ENCODE results near the gene ROPN1L. TPM values are rescaled to one million over a fixed set of nuclear protein-coding genes. Genes with fewer than 3 reads are reported as not detected.
A peak's percentile ranks its signal among the peaks of the same experiment; 100 is the strongest.

ROPN1L gene
- total and polyA plus RNA-seq, 2 of the 13 experiments (the other 11 are each of a cell fraction or from before 2014, with no cell fraction given): not detected

DNA sequence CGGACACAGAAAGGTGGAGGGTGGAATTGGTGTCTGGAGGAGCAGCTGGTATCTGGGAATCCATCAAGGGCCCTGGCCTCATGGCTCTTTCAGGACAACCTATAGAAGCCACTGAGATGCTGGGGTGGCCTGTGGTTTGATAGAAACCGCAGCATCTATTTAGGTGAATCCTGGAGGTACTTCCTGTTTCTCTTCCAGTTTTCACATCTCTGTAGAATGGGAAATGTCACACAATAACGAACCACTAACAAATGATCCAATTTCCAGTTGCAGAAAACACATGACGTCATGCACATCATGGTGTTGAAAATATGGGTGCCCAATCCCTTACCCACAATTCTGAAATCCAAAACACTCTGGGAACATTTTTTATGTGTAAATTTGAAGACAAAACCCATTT, 52.2 kb downstream of the ROPN1L start:
- no peak overlapping the region for H3K27ac ChIP-seq (ENCODE audit: extremely low read length, insufficient read depth, low read length)
- H3K4me3 ChIP-seq (replicated peaks in 1 of 3; ENCODE audit: insufficient read depth in 1 of 3, low read depth in 2 of 3, low read length in 3 of 3): no peak overlapping the region
- H3K9ac ChIP-seq (ENCODE audit: insufficient read depth, low read depth, low read length): no peak overlapping the region
- TF ChIP-seq, protein P1, sequence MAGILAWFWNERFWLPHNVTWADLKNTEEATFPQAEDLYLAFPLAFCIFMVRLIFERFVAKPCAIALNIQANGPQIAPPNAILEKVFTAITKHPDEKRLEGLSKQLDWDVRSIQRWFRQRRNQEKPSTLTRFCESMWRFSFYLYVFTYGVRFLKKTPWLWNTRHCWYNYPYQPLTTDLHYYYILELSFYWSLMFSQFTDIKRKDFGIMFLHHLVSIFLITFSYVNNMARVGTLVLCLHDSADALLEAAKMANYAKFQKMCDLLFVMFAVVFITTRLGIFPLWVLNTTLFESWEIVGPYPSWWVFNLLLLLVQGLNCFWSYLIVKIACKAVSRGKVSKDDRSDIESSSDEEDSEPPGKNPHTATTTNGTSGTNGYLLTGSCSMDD (CRISPR knock-in tag; IDR thresholded peaks at IDR 0.05): no peak
- peak; percentile 70 for TF ChIP-seq CREB1 (IDR thresholded peaks at IDR 0.05)
- no peak for TF ChIP-seq CREB1 (CRISPR knock-in tag; IDR thresholded peaks at IDR 0.05)
- TF ChIP-seq, protein P2, sequence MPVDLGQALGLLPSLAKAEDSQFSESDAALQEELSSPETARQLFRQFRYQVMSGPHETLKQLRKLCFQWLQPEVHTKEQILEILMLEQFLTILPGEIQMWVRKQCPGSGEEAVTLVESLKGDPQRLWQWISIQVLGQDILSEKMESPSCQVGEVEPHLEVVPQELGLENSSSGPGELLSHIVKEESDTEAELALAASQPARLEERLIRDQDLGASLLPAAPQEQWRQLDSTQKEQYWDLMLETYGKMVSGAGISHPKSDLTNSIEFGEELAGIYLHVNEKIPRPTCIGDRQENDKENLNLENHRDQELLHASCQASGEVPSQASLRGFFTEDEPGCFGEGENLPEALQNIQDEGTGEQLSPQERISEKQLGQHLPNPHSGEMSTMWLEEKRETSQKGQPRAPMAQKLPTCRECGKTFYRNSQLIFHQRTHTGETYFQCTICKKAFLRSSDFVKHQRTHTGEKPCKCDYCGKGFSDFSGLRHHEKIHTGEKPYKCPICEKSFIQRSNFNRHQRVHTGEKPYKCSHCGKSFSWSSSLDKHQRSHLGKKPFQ (CRISPR knock-in tag; IDR thresholded peaks at IDR 0.05; ENCODE audit: insufficient replicate concordance): no peak
- no peak for TF ChIP-seq SAP130 (CRISPR knock-in tag; IDR thresholded peaks at IDR 0.05; ENCODE audit: low read depth)
- TF ChIP-seq ARNTL (CRISPR knock-in tag; IDR thresholded peaks at IDR 0.05): no peak
- no peak for TF ChIP-seq PCBP1 (IDR thresholded peaks at IDR 0.05; ENCODE audit: borderline replicate concordance, low read depth, low read length)
- TF ChIP-seq, protein P3, sequence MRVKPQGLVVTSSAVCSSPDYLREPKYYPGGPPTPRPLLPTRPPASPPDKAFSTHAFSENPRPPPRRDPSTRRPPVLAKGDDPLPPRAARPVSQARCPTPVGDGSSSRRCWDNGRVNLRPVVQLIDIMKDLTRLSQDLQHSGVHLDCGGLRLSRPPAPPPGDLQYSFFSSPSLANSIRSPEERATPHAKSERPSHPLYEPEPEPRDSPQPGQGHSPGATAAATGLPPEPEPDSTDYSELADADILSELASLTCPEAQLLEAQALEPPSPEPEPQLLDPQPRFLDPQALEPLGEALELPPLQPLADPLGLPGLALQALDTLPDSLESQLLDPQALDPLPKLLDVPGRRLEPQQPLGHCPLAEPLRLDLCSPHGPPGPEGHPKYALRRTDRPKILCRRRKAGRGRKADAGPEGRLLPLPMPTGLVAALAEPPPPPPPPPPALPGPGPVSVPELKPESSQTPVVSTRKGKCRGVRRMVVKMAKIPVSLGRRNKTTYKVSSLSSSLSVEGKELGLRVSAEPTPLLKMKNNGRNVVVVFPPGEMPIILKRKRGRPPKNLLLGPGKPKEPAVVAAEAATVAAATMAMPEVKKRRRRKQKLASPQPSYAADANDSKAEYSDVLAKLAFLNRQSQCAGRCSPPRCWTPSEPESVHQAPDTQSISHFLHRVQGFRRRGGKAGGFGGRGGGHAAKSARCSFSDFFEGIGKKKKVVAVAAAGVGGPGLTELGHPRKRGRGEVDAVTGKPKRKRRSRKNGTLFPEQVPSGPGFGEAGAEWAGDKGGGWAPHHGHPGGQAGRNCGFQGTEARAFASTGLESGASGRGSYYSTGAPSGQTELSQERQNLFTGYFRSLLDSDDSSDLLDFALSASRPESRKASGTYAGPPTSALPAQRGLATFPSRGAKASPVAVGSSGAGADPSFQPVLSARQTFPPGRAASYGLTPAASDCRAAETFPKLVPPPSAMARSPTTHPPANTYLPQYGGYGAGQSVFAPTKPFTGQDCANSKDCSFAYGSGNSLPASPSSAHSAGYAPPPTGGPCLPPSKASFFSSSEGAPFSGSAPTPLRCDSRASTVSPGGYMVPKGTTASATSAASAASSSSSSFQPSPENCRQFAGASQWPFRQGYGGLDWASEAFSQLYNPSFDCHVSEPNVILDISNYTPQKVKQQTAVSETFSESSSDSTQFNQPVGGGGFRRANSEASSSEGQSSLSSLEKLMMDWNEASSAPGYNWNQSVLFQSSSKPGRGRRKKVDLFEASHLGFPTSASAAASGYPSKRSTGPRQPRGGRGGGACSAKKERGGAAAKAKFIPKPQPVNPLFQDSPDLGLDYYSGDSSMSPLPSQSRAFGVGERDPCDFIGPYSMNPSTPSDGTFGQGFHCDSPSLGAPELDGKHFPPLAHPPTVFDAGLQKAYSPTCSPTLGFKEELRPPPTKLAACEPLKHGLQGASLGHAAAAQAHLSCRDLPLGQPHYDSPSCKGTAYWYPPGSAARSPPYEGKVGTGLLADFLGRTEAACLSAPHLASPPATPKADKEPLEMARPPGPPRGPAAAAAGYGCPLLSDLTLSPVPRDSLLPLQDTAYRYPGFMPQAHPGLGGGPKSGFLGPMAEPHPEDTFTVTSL (CRISPR knock-in tag; IDR thresholded peaks at IDR 0.05; ENCODE audit: borderline replicate concordance): no peak
- TF ChIP-seq, protein P4, sequence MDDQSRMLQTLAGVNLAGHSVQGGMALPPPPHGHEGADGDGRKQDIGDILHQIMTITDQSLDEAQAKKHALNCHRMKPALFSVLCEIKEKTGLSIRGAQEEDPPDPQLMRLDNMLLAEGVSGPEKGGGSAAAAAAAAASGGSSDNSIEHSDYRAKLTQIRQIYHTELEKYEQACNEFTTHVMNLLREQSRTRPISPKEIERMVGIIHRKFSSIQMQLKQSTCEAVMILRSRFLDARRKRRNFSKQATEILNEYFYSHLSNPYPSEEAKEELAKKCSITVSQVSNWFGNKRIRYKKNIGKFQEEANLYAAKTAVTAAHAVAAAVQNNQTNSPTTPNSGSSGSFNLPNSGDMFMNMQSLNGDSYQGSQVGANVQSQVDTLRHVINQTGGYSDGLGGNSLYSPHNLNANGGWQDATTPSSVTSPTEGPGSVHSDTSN (CRISPR knock-in tag; IDR thresholded peaks at IDR 0.05; ENCODE audit: borderline replicate concordance): no peak
- peak; percentile 87 for TF ChIP-seq ATF7 (IDR thresholded peaks at IDR 0.05)
- TF ChIP-seq ATF7 (CRISPR knock-in tag; IDR thresholded peaks at IDR 0.05): no peak
- TF ChIP-seq, protein P5, sequence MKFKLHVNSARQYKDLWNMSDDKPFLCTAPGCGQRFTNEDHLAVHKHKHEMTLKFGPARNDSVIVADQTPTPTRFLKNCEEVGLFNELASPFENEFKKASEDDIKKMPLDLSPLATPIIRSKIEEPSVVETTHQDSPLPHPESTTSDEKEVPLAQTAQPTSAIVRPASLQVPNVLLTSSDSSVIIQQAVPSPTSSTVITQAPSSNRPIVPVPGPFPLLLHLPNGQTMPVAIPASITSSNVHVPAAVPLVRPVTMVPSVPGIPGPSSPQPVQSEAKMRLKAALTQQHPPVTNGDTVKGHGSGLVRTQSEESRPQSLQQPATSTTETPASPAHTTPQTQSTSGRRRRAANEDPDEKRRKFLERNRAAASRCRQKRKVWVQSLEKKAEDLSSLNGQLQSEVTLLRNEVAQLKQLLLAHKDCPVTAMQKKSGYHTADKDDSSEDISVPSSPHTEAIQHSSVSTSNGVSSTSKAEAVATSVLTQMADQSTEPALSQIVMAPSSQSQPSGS (CRISPR knock-in tag; IDR thresholded peaks at IDR 0.05): no peak
- TF ChIP-seq RNF2 (conservative IDR thresholded peaks at IDR 0.05; ENCODE audit: low read depth): no peak
- ChIA-PET CTCF (ENCODE audit: low intra/inter-chr PET ratio, low total read pairs) (no interaction called here), POLR2A (no interaction called here)
- peaks cover 19% of the 10 kb centered on the region for H3K9me3 ChIP-seq (ENCODE audit: low read length)
- no peak for DNase-seq (ENCODE audit: low spot score)
- no peaks in the 10 kb centered on the region for H3K4me1 ChIP-seq (ENCODE audit: insufficient read depth, low read length)
- H3K79me2 ChIP-seq (ENCODE audit: insufficient read depth, low read length): no peaks in the 10 kb centered on the region
- no peaks in the 10 kb centered on the region for H3K36me3 ChIP-seq (replicated peaks in 1 of 2; ENCODE audit: control insufficient read depth in 1 of 2, insufficient read depth in 2 of 2, low read length in 2 of 2)
- in situ Hi-C loops (cut with HindIII; ENCODE audit: extremely low pct_ligation_motif_present, low pct_unique_long_range_greater_than_20kb) (no loop called here), intact Hi-C loops (cut with micrococcal nuclease; ENCODE audit: unreplicated experiment) (no loop called here)
- H3K4me2 ChIP-seq (ENCODE audit: low read depth, low read length): no peak overlapping the region
- no peaks in the 10 kb centered on the region for H4K20me1 ChIP-seq (ENCODE audit: insufficient read depth, low read length)
- FAIRE-seq: no peak
- no peak overlapping the region for H2AFZ ChIP-seq (ENCODE audit: low read length)
- BruUV-seq (replicated peaks): no TSS peak
- H3K27me3 ChIP-seq (ENCODE audit: control insufficient read depth in 1 of 2, insufficient read depth in 2 of 2, low read length in 2 of 2): peaks cover 1 to 30% of the 10 kb centered on the region in 2 experiments; a peak in 3 of 5 replicates
- 26% methylated on average over 4 of the region's 4 CpGs for WGBS (ENCODE audit: low lambda C conversion rate)
- ATAC-seq: no peak
